HG03159 (cell line): ENCODE data around the gene CEP170B.
"Not testable (repeated sequence)": the region's sequence is repeated elsewhere in the genome, so short reads cannot be mapped to it uniquely, and the experiment has no call there.

Experiments used
- ATAC-seq: cut with Tn5 transposase; IDR thresholded peaks from one replicate; pipeline ENCODE4 v1.9.1; 2021; ENCODE audit warnings: mild to moderate bottlenecking, moderate library complexity; ENCODE audit not compliant: unreplicated experiment

Gene CEP170B

GRCh38 chr14:104843442-104844305 lies 21.4 kb upstream of the CEP170B start:
- no peak for ATAC-seq

GRCh38 chr14:104844306-104845032 lies 20.6 kb upstream of the CEP170B start:
- no peak for ATAC-seq

- no peak for ATAC-seq
These were observed 19.9 kb upstream of the CEP170B start for GRCh38 chr14:104845033-104845666.

- ATAC-seq = no peak
These were observed 19.1 kb upstream of the CEP170B start for GRCh38 chr14:104845834-104846441.

- ATAC-seq = no peak
These were observed 12.8 kb upstream of the CEP170B start for GRCh38 chr14:104852280-104852663.

- ATAC-seq = no peak
These were observed 9.5 kb upstream of the CEP170B start for GRCh38 chr14:104855532-104856090.

- ATAC-seq = no peak
These were observed 8.8 kb upstream of the CEP170B start for GRCh38 chr14:104856157-104856868.

GRCh38 chr14:104856869-104857860 lies 7.9 kb upstream of the CEP170B start:
- ATAC-seq = no peak

GRCh38 chr14:104857931-104858330 lies 7.1 kb upstream of the CEP170B start:
- ATAC-seq = not testable (repeated sequence)

GRCh38 chr14:104858811-104859426 lies 6.1 kb upstream of the CEP170B start:
- no peak for ATAC-seq

GRCh38 chr14:104859900-104860299 lies 5.2 kb upstream of the CEP170B start:
- ATAC-seq = no peak

GRCh38 chr14:104860414-104860813 lies 4.7 kb upstream of the CEP170B start:
- no peak for ATAC-seq

GRCh38 chr14:104863131-104863862 lies 1.8 kb upstream of the CEP170B start:
- ATAC-seq = no peak

GRCh38 chr14:104863923-104864266 lies 1.2 kb upstream of the CEP170B start:
- no peak for ATAC-seq

- no peak for ATAC-seq
These were observed 594 bp upstream of the CEP170B start for GRCh38 chr14:104864267-104865080.

GRCh38 chr14:104865631-104866441 lies 768 bp downstream of the CEP170B start:
- no peak for ATAC-seq
